ENCODE results near the gene TBC1D10A.

Gene TBC1D10A

GRCh38 chr22:30326706-30327362, at the start of gene TBC1D10A:
TBC1D10A (minus strand) TSS chr22:30326941; CDS start chr22:30326881, 60 bp downstream.
- DNase-seq (ENCODE audit: low spot score): peak; percentile 85

GRCh38 chr22:30375312-30375849, 48.6 kb upstream of the TBC1D10A start:
- no peak for DNase-seq (ENCODE audit: low spot score)

DNA sequence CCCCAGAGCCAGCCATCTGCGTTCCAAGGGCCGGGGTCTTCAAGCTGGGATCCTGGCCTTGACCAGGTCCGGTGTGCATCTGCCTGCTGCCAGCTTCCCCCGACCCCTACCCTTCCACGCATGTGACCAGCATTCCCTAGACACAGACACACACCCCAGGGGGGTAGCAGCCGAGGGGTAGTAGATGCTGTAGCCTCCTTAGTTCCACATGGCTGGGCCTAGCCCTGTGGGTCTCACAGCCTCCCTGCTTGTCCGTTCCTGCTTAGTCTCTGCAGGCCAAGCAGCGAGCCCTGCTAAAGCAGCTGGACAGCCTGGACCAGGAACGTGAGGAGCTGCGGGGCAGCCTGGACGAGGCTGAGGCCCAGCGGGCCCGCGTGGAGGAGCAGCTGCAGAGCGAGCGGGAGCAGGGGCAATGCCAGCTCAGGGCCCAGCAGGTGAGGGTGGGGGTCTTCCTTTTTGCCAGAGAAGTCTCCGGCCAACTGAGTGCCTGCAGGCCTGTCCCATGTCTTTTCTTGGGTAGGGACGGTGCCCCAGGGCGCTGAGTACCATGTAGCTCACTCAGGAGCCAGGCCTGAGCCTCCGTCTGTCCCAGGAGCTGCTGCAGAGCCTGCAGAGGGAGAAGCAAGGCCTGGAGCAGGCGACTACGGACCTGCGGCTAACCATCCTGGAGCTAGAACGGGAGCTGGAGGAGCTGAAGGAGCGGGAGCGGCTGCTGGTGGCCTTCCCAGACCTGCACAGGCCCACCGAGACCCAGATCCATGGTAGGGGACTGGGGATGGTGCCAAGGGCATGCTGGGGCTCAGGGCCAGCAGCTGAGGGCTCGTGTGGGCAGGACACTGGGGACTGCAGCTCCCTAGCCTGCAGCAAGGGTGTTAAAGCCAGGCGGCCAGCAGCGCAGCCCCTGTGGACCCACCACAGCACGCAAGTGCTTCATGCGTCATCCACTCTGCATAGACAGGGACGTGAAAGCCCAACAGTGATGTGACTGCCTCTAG, 46.9 kb upstream of the TBC1D10A start:
- no peak for DNase-seq (ENCODE audit: low spot score)

- DNase-seq (ENCODE audit: low spot score): no peak
Observed at GRCh38 chr22:30372915-30373314, 46.2 kb upstream of the TBC1D10A start.

DNA sequence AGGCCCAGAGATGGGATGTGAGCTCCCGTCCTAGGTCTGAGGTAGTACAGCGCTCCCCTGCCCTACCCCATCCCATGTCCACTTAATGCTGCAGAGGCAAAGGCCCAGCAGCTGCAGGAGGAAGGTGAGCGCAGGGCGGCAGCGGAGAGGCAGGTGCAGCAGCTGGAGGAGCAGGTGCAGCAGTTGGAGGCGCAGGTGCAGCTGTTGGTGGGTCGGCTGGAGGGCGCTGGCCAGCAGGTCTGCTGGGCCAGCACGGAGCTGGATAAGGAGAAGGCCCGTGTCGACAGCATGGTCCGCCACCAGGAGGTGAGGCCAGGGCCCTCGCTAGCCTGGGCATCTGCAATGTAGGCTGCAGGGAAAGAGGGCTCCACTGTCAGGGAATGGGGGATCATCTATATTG, 45.2 kb upstream of the TBC1D10A start:
- no peak for DNase-seq (ENCODE audit: low spot score)

- DNase-seq (ENCODE audit: low spot score): no peak
Observed at GRCh38 chr22:30371321-30371720, 44.6 kb upstream of the TBC1D10A start.

DNA sequence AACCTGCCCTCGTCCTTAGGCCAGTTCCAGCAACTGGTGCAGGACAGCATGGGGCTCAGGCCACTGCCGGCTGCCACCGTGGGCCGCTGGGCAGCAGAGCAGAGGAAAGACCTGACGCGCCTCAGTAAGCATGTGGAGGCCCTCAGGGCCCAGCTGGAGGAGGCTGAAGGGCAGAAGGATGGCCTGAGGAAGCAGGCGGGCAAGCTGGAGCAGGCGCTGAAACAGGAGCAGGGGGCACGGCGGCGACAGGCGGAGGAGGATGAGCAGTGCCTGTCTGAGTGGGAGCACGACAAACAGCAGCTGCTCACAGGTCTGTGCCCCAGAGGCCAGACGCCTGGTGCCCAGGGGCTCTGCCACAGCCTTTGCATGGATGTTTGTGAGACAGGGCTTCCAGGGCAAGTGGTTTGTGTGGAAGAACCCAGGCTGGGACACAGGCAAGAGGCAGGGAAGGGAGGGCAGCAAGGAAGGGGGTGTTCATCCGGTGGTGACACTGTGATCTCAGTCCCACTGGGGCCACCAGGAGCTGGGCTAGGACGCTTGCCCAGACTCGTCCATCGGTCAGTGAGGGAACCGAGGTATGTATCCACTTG, 44.0 kb upstream of the TBC1D10A start:
- no peak for DNase-seq (ENCODE audit: low spot score)

DNA sequence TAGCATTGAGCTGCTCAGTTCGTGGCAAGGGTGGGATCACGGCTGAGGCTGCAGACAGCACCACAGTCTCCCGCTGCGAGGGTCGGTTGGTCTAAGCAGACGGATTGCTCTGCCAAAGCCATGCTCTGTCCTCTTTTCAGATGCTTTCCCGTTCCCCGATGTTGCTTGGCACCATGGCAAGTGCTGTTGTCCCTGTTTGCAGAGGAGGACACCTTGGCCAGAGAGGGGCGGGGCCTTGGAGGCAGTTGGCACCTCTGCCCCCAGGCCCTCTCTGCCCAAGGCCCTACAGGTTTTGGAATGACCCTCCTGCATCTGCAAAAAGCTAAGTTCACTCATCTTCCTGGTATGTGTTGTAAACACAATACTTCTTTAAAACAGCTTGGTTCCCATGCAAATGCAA, 41.7 kb upstream of the TBC1D10A start:
- DNase-seq (ENCODE audit: low spot score): no peak

GRCh38 chr22:30365891-30366290, 39.1 kb upstream of the TBC1D10A start:
- no peak for DNase-seq (ENCODE audit: low spot score)

DNA sequence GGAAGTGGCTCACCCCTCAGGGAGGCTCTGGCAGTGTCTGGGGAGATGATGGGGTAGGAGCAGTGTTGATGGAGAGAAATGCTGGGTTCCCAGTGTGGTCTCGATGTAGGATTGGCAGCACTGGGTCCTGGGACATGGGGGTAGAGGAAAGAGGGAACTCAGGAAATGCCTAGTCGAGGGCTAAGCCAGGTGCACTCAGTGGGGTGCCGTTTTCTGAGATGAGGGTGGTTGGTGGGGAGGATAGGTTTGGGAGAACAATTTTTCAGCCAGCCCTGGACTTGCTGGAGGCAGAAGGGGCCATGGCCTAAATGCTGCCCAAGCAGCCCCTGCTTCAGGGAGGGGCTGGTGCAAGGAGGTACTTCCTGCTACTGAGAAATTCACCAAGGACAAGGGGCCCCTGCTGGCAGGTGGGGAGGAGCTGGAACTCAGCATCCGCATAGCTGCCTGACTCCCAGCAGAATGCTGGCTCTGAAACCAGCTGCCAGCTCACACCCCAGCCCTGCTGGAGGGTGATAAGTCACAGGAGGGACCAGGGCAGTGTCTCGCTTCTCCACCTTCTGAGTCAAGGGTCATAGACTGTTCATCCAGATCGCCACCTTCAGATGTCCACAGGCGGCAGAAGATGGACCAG, 36.0 kb upstream of the TBC1D10A start:
- DNase-seq (ENCODE audit: low spot score): no peak

GRCh38 chr22:30361916-30362650, 35.3 kb upstream of the TBC1D10A start:
- no peak for DNase-seq (ENCODE audit: low spot score)

GRCh38 chr22:30358541-30358940, 31.8 kb upstream of the TBC1D10A start:
- no peak for DNase-seq (ENCODE audit: low spot score)

DNA sequence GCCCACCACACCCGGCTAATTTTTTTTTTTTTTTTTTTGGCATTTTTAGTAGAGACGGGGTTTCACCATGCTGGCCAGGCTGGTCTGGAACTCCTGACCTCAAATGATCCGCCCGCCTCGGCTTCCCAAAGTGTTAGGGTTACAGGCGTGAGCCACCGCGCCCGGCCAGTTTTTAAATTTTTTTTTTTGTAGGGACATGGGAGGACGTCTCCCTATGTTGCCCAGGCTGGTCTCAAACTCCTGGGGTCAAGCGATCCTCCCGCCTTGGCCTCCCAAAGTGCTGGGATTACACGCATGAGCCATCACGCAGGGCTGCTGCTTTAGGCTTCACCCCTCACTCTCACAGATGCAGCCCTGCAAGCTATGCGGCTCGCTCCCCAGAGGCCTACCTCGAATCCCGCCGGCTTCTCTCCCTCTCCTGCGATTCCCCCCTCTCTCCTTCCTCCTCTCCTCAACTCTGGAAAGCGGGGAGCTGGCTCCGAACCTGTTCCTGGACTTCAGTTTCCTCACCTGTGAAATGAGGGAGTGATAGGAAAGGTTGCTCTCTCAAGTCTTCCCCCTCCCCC, 31.0 kb upstream of the TBC1D10A start:
- no peak for DNase-seq (ENCODE audit: low spot score)

- DNase-seq (ENCODE audit: low spot score): no peak
Observed at GRCh38 chr22:30357236-30357570, 30.5 kb upstream of the TBC1D10A start.

- peak; percentile 88 for DNase-seq (ENCODE audit: low spot score)
Observed at GRCh38 chr22:30356449-30357235, 29.9 kb upstream of the TBC1D10A start, which contains the start of the genes CCDC157 and SF3A1. CCDC157 (plus strand) TSS chr22:30357007; CDS start chr22:30366001, 8,994 bp downstream. SF3A1 (minus strand) TSS chr22:30356894; CDS start chr22:30356792, 102 bp downstream.

- no peak for DNase-seq (ENCODE audit: low spot score)
Observed at GRCh38 chr22:30354644-30355043, 27.9 kb upstream of the TBC1D10A start.

GRCh38 chr22:30351226-30351625, 24.5 kb upstream of the TBC1D10A start:
- no peak for DNase-seq (ENCODE audit: low spot score)

DNA sequence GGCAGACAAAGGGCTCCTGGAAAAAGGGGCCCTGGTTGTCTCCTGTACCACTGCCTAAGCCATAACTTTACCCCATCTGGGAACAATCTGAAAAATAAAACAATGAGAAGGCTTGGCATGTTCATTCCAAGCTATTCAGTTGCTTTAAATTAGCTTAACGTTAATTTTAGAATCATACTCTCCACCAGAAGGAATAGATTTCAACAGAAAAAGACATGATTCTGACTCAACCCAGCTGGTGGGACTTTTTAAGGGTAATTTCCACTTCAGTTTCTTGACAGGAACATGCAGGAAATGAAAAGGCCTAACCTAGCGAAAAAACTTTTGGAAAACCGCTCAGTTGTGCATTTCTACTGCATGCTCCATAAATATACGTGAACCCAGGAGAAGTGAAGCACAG, 22.1 kb upstream of the TBC1D10A start:
- no peak for DNase-seq (ENCODE audit: low spot score)

- DNase-seq (ENCODE audit: low spot score): no peak
Observed at GRCh38 chr22:30348404-30348803, 21.7 kb upstream of the TBC1D10A start.
